Thoracic aorta (tissue), 2 donors: Measurements from ENCODE around the gene ADAM10. TPM values are rescaled to one million over a fixed set of nuclear protein-coding genes. Genes with fewer than 3 reads are reported as not detected.

ENCODE experiments used
- ATAC-seq: fragments of 150-250 bp; one replicate; pipeline ENCODE4 v1.8.0; 2017; ENCODE audit warnings: low read depth; ENCODE audit not compliant: insufficient number of reproducible peaks, low FRiP score
- DNase-seq: peaks from one replicate; pipeline ENCODE4 v3.0.0-alpha.2; 2020; ENCODE audit warnings: low spot score
- H3K27ac ChIP-seq, 2 donors: fragments of 200-600 bp; sonication (generic); 1 replicate in 1 of 2; 2 replicates in 1 of 2; pipeline ENCODE4 v1.5.1; 2016; ENCODE audit warnings: mild to moderate bottlenecking in 2 of 2, moderate library complexity in 2 of 2
- H3K27me3 ChIP-seq: fragments of 200-600 bp; sonication (generic); replicated peaks from 2 replicates; pipeline ENCODE4 v1.6.0; 2016; ENCODE audit warnings: mild to moderate bottlenecking; ENCODE audit not compliant: insufficient read depth
- H3K36me3 ChIP-seq: fragments of 200-600 bp; sonication (generic); one replicate; pipeline ENCODE4 v1.5.1; 2016
- H3K4me1 ChIP-seq, 2 donors: fragments of 200-600 bp; sonication (generic); 1 replicate in 1 of 2; 2 replicates in 1 of 2; pipeline versions ENCODE4 v1.5.1 to v1.6.0; 2016; ENCODE audit warnings: low read depth in 2 of 2, mild to moderate bottlenecking in 1 of 2; ENCODE audit not compliant: control insufficient read depth in 1 of 2
- H3K4me3 ChIP-seq: fragments of 200-600 bp; sonication (generic); 2 replicates; pipeline ENCODE4 v1.5.1; 2016; ENCODE audit warnings: mild to moderate bottlenecking
- H3K9me3 ChIP-seq: fragments of 200-600 bp; sonication (generic); 2 replicates; pipeline ENCODE4 v1.5.1; 2016
- CTCF ChIP-seq: fragments of 200-600 bp; sonication (generic); IDR thresholded peaks from one replicate; pipeline ENCODE4 v1.5.1; 2019; ENCODE audit warnings: antibody characterized with exemption
- total RNA-seq, 2 donors: library from RNA; depleted of rRNA; stranded (reverse); fragments of >200 nt; gene quantifications; one replicate each; pipeline versions ENCODE4 v1.1.0 to v1.2.3, GENCODE V29; 2016

Gene ADAM10
- total RNA-seq, 2 donors from 2014 or later, result 41.2 to 63.1 TPM

GRCh38 chr15:58559904-58560588 is 189.5 kb downstream of the ADAM10 start:
- TF ChIP-seq CTCF, result no peak
- DNase-seq (no peak), ATAC-seq (no peak)
- Histone ChIP-seq H3K9me3 (no peaks in the 10 kb centered on the region), H3K4me1 (no peaks in the 10 kb centered on the region), H3K27me3 (no peaks in the 10 kb centered on the region), H3K27ac (no peak overlapping the region), H3K36me3 (no peaks in the 10 kb centered on the region), H3K4me3 (no peak overlapping the region)

GRCh38 chr15:58558777-58559176 is 190.7 kb downstream of the ADAM10 start:
- no peaks in the 10 kb centered on the region for H3K27me3 ChIP-seq
- no peaks in the 10 kb centered on the region for H3K36me3 ChIP-seq
- no peak for TF ChIP-seq CTCF
- no peak overlapping the region for H3K27ac ChIP-seq
- DNase-seq (no peak), ATAC-seq (no peak)
- no peaks in the 10 kb centered on the region for H3K4me1 ChIP-seq
- no peak overlapping the region for H3K4me3 ChIP-seq
- no peaks in the 10 kb centered on the region for H3K9me3 ChIP-seq

GRCh38 chr15:58556541-58556940 is 193.0 kb downstream of the ADAM10 start:
- Histone ChIP-seq H3K27me3 (no peaks in the 10 kb centered on the region), H3K4me1 (peaks cover 0 to 4% of the 10 kb centered on the region in 2 donors), H3K36me3 (no peaks in the 10 kb centered on the region), H3K27ac (no peak overlapping the region), H3K4me3 (no peak overlapping the region), H3K9me3 (no peaks in the 10 kb centered on the region)
- no peak for ATAC-seq
- TF ChIP-seq CTCF, result no peak
- DNase-seq, result no peak

GRCh38 chr15:58556028-58556361 is 193.5 kb downstream of the ADAM10 start:
- Histone ChIP-seq H3K4me3 (no peak overlapping the region), H3K36me3 (no peaks in the 10 kb centered on the region), H3K4me1 (peaks cover 0 to 4% of the 10 kb centered on the region in 2 donors), H3K27me3 (no peaks in the 10 kb centered on the region), H3K27ac (no peak overlapping the region), H3K9me3 (no peaks in the 10 kb centered on the region)
- no peak for ATAC-seq
- DNase-seq, result no peak
- TF ChIP-seq CTCF, result no peak

DNA sequence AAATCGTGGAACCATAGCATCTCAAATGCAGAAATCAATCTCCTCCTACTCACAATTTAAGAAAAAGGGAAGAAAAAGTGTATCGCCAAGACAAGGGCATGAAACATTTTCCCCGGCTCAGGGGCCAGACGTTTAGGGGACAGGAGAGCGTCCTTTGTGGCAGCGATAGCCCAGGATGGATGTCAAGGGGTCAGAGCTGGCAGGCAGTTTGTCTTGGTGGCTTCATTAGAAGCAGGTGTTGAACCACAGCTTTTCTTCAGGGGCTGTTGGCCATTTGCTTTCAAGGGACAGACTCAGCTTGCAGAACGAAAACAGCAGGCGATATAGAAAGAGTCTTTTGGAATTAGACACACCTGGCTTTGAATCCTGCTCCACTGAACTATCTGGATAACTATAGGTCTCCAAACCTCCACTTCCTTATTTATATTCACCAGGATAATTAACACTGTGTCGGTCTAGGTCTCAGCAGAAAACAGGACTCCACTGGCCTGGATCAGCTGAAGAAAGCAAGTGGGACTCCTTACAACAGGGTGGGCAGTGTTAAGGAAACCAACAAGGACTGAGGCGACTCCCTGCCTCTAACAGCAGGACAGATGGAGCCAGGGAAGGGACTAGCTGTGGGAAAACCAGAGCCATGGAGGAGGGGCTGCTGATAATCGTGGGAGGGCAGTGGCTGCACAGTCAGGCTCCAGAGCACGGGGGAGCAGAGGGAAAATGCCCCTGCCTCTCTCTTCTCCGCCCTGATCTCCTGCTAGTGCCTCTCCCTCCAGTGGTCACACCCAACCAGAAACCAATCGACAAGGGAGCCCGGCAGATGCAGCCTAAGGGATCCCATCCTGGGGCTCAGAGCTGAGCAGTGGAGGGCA is 194.1 kb downstream of the ADAM10 start:
- ATAC-seq, result no peak
- H3K4me1 ChIP-seq, result peaks cover 0 to 4% of the 10 kb centered on the region in 2 donors

More for the DNA sequence above, 194.1 kb downstream of the ADAM10 start:
- no peak for TF ChIP-seq CTCF
- no peaks in the 10 kb centered on the region for H3K27me3 ChIP-seq
- no peak overlapping the region for H3K4me3 ChIP-seq
- no peaks in the 10 kb centered on the region for H3K36me3 ChIP-seq
- no peak for DNase-seq
- H3K27ac ChIP-seq, result no peak overlapping the region
- H3K9me3 ChIP-seq, result no peaks in the 10 kb centered on the region
